Measurements from ENCODE around the gene IL18BP. TPM values are rescaled to one million over a fixed set of nuclear protein-coding genes. Genes with fewer than 3 reads are reported as not detected.

The IL18BP gene
- polyA plus RNA-seq, 1 donor: 10.7 TPM

DNA sequence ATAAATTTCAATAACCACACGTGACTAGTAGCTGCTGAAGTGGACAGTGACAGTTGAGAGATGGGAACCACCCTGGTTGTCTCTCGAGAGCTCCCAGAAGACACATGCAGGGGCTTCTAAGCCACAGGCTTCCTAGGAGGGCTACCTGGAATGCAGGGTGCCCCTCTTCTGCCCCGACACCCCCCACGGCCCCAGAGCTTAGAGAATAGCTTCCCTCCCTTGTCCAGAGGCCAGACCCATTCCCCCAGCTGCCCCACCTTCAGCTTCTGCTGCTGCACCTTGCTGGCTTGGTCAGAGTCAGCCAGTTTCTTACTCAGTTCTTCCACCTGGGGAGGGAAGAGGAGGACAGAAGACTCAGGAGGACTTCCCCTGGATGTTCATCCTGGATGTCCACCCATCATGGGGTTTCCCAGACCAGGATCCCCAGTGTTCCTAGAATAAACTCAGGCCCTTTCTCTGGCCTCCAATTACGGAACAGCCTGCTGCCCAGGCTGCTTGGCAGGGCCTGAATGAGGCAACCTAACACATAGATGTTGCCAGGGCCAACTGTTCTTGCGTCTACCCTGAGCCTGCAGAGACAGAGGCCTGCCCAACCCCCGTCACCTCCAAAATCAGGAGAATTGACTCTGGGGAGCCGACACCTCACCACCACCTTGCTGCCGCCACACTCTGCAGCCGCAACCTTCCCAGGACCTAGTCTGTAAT, 12.0 kb downstream of the IL18BP start:
- no peak overlapping the region for H3K27ac ChIP-seq (ENCODE audit: low read length)
- DNase-seq: no peak
- H3K27me3 ChIP-seq (ENCODE audit: control insufficient read depth, insufficient read depth, low read length): no peaks in the 10 kb centered on the region
- WGBS (ENCODE audit: insufficient coverage, low lambda C conversion rate): no CpG with 5 or more reads among the region's 10 CpGs
- no peaks in the 10 kb centered on the region for H3K9me3 ChIP-seq (ENCODE audit: control insufficient read depth, low read depth, low read length)
- H3K4me3 ChIP-seq (ENCODE audit: low read length): no peak overlapping the region
- no peaks in the 10 kb centered on the region for H3K4me1 ChIP-seq (ENCODE audit: control insufficient read depth, insufficient read depth, low read length)
- peaks cover 99% of the 10 kb centered on the region for H3K36me3 ChIP-seq (ENCODE audit: control insufficient read depth, insufficient read depth, low read length)

DNA sequence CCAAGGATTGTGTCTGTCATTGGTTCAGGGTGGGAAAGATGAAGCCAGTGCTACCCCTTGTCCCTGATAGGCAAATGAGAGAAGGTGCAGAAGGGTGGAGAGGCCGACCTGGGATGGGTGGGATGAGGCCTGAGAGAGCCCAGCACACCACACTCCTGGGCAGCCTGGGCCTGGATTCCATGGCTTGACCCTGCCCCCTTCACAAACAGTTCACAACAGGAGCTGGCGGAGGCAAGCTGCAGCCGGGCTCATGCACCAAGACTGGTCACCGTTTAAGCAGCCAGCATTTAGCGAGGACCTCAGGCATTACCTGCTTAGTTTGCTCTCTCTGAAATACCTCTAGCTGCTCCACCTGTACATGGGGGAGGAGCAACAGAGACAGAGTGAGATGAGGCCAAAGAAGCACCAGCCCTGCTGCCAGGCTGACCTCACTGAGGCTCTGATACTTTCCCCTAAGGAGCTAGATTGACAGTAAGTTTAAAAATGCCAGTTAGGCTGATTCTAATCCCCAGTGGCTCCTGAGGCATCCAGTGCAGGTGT, 13.5 kb downstream of the IL18BP start:
- Histone ChIP-seq H3K9me3 (ENCODE audit: control insufficient read depth, low read depth, low read length) (no peaks in the 10 kb centered on the region), H3K4me3 (ENCODE audit: low read length) (no peak overlapping the region), H3K27me3 (ENCODE audit: control insufficient read depth, insufficient read depth, low read length) (no peaks in the 10 kb centered on the region), H3K27ac (ENCODE audit: low read length) (no peak overlapping the region), H3K36me3 (ENCODE audit: control insufficient read depth, insufficient read depth, low read length) (peaks cover 99% of the 10 kb centered on the region), H3K4me1 (ENCODE audit: control insufficient read depth, insufficient read depth, low read length) (no peaks in the 10 kb centered on the region)
- WGBS (ENCODE audit: insufficient coverage, low lambda C conversion rate): no CpG with 5 or more reads among the region's 5 CpGs
- DNase-seq: no peak

DNA sequence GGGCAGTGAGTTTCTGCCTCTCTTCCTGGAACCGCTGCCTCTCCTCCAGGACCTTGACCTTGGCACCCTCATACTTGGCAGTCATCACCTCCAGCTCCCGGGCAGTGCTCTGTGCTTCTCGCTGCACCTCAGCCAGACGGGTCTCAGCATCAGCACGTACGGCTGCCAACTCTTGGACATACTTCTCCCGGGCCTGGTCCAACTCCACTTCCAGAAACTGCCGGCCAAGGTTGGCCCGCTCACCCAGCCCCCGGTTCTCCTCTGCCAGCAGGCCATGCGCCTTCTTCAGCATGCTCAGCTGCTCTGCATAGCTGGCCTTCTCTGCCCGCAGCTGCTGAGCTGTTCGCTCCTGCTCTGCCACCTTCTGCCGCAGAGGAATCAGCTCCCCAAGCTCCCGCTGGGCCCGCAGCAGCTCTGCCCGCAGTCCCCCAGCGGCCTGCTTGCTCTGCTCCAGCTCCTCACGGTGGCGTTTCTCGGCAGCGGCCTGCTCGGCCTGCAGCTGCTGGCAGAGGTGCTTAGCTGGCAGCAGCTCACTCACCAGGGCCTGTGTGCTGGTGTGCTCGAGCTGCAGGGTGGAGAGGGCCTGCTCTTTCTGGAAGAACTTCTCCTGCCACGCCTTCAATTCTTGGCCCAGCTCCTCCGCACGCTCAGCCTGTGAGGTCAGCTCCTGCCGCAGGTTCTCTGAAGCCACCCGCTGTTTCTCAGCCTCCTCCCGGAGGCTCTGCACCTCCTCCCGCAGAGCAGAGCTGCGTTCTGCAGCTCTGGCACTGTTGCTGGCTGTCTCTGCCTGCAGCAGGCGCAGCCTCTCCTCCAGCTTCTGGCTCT, 14.4 kb downstream of the IL18BP start:
- no peak overlapping the region for H3K27ac ChIP-seq (ENCODE audit: low read length)
- H3K4me1 ChIP-seq (ENCODE audit: control insufficient read depth, insufficient read depth, low read length): no peaks in the 10 kb centered on the region
- H3K9me3 ChIP-seq (ENCODE audit: control insufficient read depth, low read depth, low read length): no peaks in the 10 kb centered on the region
- no peak overlapping the region for H3K4me3 ChIP-seq (ENCODE audit: low read length)
- peaks cover 99% of the 10 kb centered on the region for H3K36me3 ChIP-seq (ENCODE audit: control insufficient read depth, insufficient read depth, low read length)
- no peaks in the 10 kb centered on the region for H3K27me3 ChIP-seq (ENCODE audit: control insufficient read depth, insufficient read depth, low read length)
- 90% methylated on average over 2 of the region's 33 CpGs for WGBS (ENCODE audit: insufficient coverage, low lambda C conversion rate)
- no peak for DNase-seq

DNA sequence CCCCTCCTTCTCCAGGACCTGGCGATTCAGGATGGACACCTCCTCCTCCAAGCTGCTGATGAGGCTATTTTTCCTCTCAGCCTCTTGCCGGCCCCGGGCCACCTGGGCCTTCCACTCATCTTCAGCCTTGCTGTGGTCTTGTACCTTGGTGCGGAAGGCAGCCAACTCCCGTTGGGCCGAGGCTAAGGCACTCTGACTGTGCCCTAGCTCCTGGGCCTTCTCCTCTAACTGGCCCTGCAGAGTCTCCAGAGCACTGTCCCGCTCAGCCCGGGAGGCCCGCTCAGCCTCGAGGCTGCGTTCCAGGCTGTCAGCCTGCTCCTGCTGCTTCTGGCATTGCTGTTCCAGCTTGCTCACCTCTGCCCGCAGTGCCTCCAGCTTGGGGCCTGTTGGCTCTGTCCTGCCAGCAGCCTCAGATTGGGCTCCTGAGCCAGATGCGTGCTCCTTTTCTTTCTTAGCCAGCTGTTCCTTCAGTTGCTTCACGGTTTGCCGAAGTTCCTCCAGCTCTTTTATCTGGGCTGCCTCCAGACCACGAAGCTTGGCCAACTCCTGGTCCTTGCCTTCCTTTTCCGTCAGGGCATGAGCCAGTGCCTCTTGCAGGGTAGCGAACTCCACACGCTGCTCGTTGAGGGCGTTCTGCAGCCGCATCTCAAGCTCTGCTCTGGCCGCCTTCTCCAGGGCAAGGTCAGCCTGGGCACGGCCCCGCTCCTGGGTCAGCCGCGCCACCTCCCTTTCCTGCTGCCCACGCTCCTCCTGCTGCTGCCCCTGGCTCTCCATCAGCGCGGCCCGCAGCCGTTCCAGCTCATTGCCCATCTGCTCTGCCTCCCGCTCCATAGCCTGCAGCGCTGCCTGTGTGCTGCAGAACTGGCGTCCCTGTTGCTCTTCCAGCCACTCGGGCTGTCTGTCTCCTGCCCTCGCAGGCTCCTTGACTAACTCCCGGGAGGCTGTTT, 15.3 kb downstream of the IL18BP start:
- H3K27me3 ChIP-seq (ENCODE audit: control insufficient read depth, insufficient read depth, low read length): no peaks in the 10 kb centered on the region
- no peak overlapping the region for H3K27ac ChIP-seq (ENCODE audit: low read length)
- H3K9me3 ChIP-seq (ENCODE audit: control insufficient read depth, low read depth, low read length): no peaks in the 10 kb centered on the region
- 93% methylated on average over 3 of the region's 38 CpGs for WGBS (ENCODE audit: insufficient coverage, low lambda C conversion rate)
- H3K4me1 ChIP-seq (ENCODE audit: control insufficient read depth, insufficient read depth, low read length): no peaks in the 10 kb centered on the region
- DNase-seq: no peak
- H3K4me3 ChIP-seq (ENCODE audit: low read length): no peak overlapping the region
- peaks cover 100% of the 10 kb centered on the region for H3K36me3 ChIP-seq (ENCODE audit: control insufficient read depth, insufficient read depth, low read length)

- Histone ChIP-seq H3K9me3 (ENCODE audit: control insufficient read depth, low read depth, low read length) (no peaks in the 10 kb centered on the region), H3K36me3 (ENCODE audit: control insufficient read depth, insufficient read depth, low read length) (peaks cover 100% of the 10 kb centered on the region), H3K27ac (ENCODE audit: low read length) (no peak overlapping the region), H3K4me1 (ENCODE audit: control insufficient read depth, insufficient read depth, low read length) (no peaks in the 10 kb centered on the region), H3K27me3 (ENCODE audit: control insufficient read depth, insufficient read depth, low read length) (no peaks in the 10 kb centered on the region), H3K4me3 (ENCODE audit: low read length) (no peak overlapping the region)
- WGBS (ENCODE audit: insufficient coverage, low lambda C conversion rate): no CpG with 5 or more reads among the region's 16 CpGs
- no peak for DNase-seq
Observed at GRCh38 chr11:72014761-72015320, 16.1 kb downstream of the IL18BP start.

DNA sequence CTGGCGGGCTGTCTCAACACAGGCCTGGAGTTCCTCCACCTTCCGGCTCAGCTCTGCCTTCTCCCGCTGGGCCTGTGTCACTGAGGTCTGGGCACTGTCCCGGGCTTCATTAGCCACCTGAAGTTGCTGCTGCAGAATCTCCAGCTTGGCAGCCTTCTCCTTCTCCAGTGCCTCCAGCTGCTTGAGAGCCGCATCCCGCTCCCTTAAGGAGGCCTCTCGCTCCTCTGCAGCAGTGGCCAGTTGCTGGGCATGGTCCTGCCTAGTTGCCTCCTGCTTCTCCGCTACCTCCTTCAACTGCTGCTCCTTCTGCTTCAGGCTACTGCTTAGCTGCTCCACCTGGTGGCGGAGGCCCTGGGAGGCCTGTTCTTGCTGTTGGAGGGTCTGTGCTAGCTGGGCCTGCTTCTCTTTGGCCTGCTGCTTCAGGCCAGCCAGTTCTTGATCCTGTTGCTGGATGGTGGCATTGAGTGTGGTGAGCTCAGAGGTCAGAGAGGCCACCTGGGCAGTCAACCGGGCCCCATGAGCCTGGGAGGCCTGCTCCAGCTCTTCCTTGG, 16.9 kb downstream of the IL18BP start:
- WGBS (ENCODE audit: insufficient coverage, low lambda C conversion rate): no CpG with 5 or more reads among the region's 10 CpGs
- Histone ChIP-seq H3K27me3 (ENCODE audit: control insufficient read depth, insufficient read depth, low read length) (no peaks in the 10 kb centered on the region), H3K4me3 (ENCODE audit: low read length) (no peak overlapping the region), H3K4me1 (ENCODE audit: control insufficient read depth, insufficient read depth, low read length) (no peaks in the 10 kb centered on the region), H3K27ac (ENCODE audit: low read length) (no peak overlapping the region), H3K36me3 (ENCODE audit: control insufficient read depth, insufficient read depth, low read length) (peaks cover 100% of the 10 kb centered on the region), H3K9me3 (ENCODE audit: control insufficient read depth, low read depth, low read length) (no peaks in the 10 kb centered on the region)
- no peak for DNase-seq

GRCh38 chr11:72018171-72018570, 19.5 kb downstream of the IL18BP start:
- no peaks in the 10 kb centered on the region for H3K9me3 ChIP-seq (ENCODE audit: control insufficient read depth, low read depth, low read length)
- H3K4me3 ChIP-seq (ENCODE audit: low read length): no peak overlapping the region
- no peak for DNase-seq
- WGBS (ENCODE audit: insufficient coverage, low lambda C conversion rate): 100% methylated on average over 1 of the region's 9 CpGs
- H3K27me3 ChIP-seq (ENCODE audit: control insufficient read depth, insufficient read depth, low read length): no peaks in the 10 kb centered on the region
- H3K4me1 ChIP-seq (ENCODE audit: control insufficient read depth, insufficient read depth, low read length): peaks cover 2% of the 10 kb centered on the region
- H3K27ac ChIP-seq (ENCODE audit: low read length): no peak overlapping the region
- H3K36me3 ChIP-seq (ENCODE audit: control insufficient read depth, insufficient read depth, low read length): peaks cover 99% of the 10 kb centered on the region

DNA sequence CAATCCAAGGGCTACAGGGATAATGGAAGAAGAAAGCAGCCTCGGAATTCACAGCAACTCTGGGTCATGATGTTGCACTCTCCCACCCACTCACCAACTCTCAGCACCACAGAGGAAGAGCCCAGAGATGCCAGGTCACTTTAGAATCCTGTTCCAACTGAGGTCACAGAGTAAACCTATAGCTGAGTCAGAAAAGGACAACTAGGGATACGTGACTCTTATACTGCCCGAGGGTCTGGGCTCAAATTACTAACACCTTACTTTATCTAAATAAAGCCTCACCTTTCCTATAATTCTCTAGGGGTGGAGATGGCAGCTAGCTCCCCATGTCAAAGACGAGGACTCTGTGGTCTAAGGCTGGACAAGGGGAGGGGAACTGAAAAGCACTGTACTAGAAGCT, 24.6 kb downstream of the IL18BP start:
- H3K4me3 ChIP-seq (ENCODE audit: low read length): no peak overlapping the region
- no peaks in the 10 kb centered on the region for H3K9me3 ChIP-seq (ENCODE audit: control insufficient read depth, low read depth, low read length)
- WGBS (ENCODE audit: insufficient coverage, low lambda C conversion rate): no CpG with 5 or more reads among the region's 4 CpGs
- H3K27me3 ChIP-seq (ENCODE audit: control insufficient read depth, insufficient read depth, low read length): no peaks in the 10 kb centered on the region
- H3K36me3 ChIP-seq (ENCODE audit: control insufficient read depth, insufficient read depth, low read length): peaks cover 90% of the 10 kb centered on the region
- H3K27ac ChIP-seq (ENCODE audit: low read length): peak overlapping the region; percentile 69
- H3K4me1 ChIP-seq (ENCODE audit: control insufficient read depth, insufficient read depth, low read length): peaks cover 35% of the 10 kb centered on the region
- no peak for DNase-seq

DNA sequence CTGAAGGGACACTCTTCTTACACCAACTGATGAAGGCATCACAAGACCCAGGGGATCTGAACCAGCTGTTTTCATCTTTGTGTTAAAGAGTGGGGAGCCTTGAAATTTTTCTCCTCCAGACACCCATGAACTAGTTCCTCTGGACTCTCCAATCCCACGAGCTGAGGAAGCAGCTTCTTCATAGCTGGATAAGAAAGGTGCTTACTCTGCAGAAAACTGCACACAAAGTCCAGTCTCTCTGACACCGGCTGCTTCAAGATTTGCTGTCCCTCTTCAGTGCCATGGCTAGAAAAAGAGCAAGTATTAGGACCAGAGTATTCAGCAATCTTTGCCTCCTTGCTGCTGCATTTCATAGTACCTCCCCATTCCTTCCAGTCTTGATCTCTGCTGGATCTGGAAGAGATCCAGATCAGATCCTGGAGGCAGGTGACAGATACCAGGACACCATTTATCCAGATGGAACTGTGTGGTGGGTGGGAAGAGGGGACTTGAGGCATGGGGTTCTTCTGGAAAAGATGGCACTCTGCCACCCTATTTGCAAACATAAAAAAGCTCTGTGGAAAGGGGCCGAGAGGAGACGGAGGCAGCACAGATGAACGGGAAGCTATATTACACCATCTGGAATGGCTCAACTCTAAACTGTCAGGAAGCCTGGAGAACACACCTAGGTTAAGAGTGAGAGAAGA, 25.5 kb downstream of the IL18BP start:
- H3K27ac ChIP-seq (ENCODE audit: low read length): peak overlapping the region; percentile 69
- WGBS (ENCODE audit: insufficient coverage, low lambda C conversion rate): no CpG with 5 or more reads among the region's 5 CpGs
- H3K36me3 ChIP-seq (ENCODE audit: control insufficient read depth, insufficient read depth, low read length): peaks cover 90% of the 10 kb centered on the region
- no peak overlapping the region for H3K4me3 ChIP-seq (ENCODE audit: low read length)
- H3K4me1 ChIP-seq (ENCODE audit: control insufficient read depth, insufficient read depth, low read length): peaks cover 41% of the 10 kb centered on the region
- DNase-seq: peak; percentile 53 to 71
- H3K9me3 ChIP-seq (ENCODE audit: control insufficient read depth, low read depth, low read length): no peaks in the 10 kb centered on the region
- no peaks in the 10 kb centered on the region for H3K27me3 ChIP-seq (ENCODE audit: control insufficient read depth, insufficient read depth, low read length)
